MCF 10A (cell line): ENCODE results near the gene FGF1. TPM values are rescaled to one million over a fixed set of nuclear protein-coding genes. Genes with fewer than 3 reads are reported as not detected.
A peak's percentile ranks its signal among the peaks of the same experiment; 100 is the strongest.

Experiments used
- BruUV-seq: library from RNA; stranded (reverse); fragments of 400-500 nt; replicated peaks from 2 replicates; lab custom pipeline; 2021; lab: Mats Ljungman, UMichigan
- CTCF ChIA-PET: fragments of 300-600 bp; sonication (Branson Sonifier 250); formaldehyde crosslinking; extraction: SDS; loops from one replicate; lab custom pipeline; 2021; ENCODE audit warnings: antibody characterized with exemption, inconsistent platforms; lab: Yijun Ruan, JAX
- POLR2A ChIA-PET: fragments of 300-600, 350-650 bp; sonication (Branson Sonifier 250); formaldehyde crosslinking; extraction: SDS; loops from one replicate; lab custom pipeline; 2020; ENCODE audit warnings: antibody characterized with exemption, inconsistent platforms; lab: Yijun Ruan, JAX
- DNase-seq: peaks from one replicate; pipeline ENCODE4 v3.0.0-alpha.2; 2018; ENCODE audit not compliant: unreplicated experiment
- H3K27ac Mint-ChIP-seq: one replicate; pipeline ENCODE4 v1.8.0; 2022; ENCODE audit warnings: mild to moderate bottlenecking, low read depth, mixed read lengths; ENCODE audit not compliant: unreplicated experiment
- H3K27me3 Mint-ChIP-seq: one replicate; pipeline ENCODE4 v1.8.0; 2022; ENCODE audit warnings: mixed read lengths; ENCODE audit not compliant: insufficient read depth, unreplicated experiment
- H3K36me3 Mint-ChIP-seq: one replicate; pipeline ENCODE4 v1.8.0; 2022; ENCODE audit warnings: mild to moderate bottlenecking, moderate library complexity, mixed read lengths; ENCODE audit not compliant: insufficient read depth, unreplicated experiment
- H3K4me1 Mint-ChIP-seq: one replicate; pipeline ENCODE4 v1.8.0; 2022; ENCODE audit warnings: mixed read lengths; ENCODE audit not compliant: insufficient read depth, unreplicated experiment
- H3K4me3 Mint-ChIP-seq: one replicate; pipeline ENCODE4 v1.8.0; 2022; ENCODE audit warnings: mild to moderate bottlenecking, moderate library complexity, mixed read lengths; ENCODE audit not compliant: unreplicated experiment
- H3K9me3 Mint-ChIP-seq: one replicate; pipeline ENCODE4 v1.8.0; 2022; ENCODE audit warnings: mixed read lengths; ENCODE audit not compliant: unreplicated experiment
- intact Hi-C: fragments of 100-400 bp; cut with micrococcal nuclease; formaldehyde crosslinking; loops from 2 replicates; pipeline ENCODE4 v1.14.1; 2022
- total RNA-seq: library from RNA; stranded (reverse); gene quantifications from 2 replicates; pipeline ENCODE4 v1.2.3, GENCODE V29; 2022
- TF ChIP-seq, protein P1 (sequence below): fragments of 200-600 bp; IDR thresholded peaks from one replicate; pipeline ENCODE4 v1.8.0; 2022; ENCODE audit warnings: antibody characterized with exemption, mild to moderate bottlenecking; ENCODE audit not compliant: unreplicated experiment

The FGF1 gene
- total RNA-seq, 1 experiment from 2014 or later: 0.65 TPM

DNA sequence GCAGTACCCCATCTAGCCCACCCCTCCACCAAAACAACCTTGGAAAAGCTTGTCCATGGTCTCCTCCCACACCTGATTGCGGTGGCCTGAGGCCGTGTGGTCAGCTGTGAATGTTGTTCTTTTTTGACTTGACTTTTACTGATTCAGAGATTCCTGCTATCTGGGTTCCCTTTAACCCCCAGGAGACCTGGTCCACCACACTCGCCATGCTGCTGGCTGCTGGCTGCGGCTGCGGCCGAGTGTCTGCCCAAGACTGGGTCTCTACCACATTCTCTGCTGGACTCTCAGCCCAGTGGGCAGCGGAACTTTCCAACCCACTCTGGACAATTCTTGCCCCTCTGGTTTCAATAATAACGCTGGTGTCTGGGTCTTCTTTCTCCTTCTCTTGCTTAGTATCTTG, 28.4 kb downstream of the FGF1 start:
- BruUV-seq: no TSS peak
- Mint-ChIP-seq H3K27ac (no peak overlapping the region), H3K9me3 (no peaks in the 10 kb centered on the region), H3K4me3 (no peak overlapping the region), H3K36me3 (no peaks in the 10 kb centered on the region), H3K4me1 (no peaks in the 10 kb centered on the region), H3K27me3 (no peaks in the 10 kb centered on the region)
- CTCF ChIA-PET: interaction anchor here (0.8 to 52.5 kb wide), 9 partner anchors 8 to 178 kb away, joined by 4 to 1243 read pairs (median 45); partner anchors contain the start of gene FGF1
- no peak for DNase-seq
- TF ChIP-seq, protein P1, sequence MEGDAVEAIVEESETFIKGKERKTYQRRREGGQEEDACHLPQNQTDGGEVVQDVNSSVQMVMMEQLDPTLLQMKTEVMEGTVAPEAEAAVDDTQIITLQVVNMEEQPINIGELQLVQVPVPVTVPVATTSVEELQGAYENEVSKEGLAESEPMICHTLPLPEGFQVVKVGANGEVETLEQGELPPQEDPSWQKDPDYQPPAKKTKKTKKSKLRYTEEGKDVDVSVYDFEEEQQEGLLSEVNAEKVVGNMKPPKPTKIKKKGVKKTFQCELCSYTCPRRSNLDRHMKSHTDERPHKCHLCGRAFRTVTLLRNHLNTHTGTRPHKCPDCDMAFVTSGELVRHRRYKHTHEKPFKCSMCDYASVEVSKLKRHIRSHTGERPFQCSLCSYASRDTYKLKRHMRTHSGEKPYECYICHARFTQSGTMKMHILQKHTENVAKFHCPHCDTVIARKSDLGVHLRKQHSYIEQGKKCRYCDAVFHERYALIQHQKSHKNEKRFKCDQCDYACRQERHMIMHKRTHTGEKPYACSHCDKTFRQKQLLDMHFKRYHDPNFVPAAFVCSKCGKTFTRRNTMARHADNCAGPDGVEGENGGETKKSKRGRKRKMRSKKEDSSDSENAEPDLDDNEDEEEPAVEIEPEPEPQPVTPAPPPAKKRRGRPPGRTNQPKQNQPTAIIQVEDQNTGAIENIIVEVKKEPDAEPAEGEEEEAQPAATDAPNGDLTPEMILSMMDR: no peak
- POLR2A ChIA-PET: interaction anchor here (1.0 kb wide), 1 partner anchor 42 kb away, joined by 3 read pairs; no protein-coding TSS in a partner anchor
- intact Hi-C loops: loop anchor here (5.0 kb wide), 2 partner anchors 230 to 505 kb away; no protein-coding TSS in a partner anchor

DNA sequence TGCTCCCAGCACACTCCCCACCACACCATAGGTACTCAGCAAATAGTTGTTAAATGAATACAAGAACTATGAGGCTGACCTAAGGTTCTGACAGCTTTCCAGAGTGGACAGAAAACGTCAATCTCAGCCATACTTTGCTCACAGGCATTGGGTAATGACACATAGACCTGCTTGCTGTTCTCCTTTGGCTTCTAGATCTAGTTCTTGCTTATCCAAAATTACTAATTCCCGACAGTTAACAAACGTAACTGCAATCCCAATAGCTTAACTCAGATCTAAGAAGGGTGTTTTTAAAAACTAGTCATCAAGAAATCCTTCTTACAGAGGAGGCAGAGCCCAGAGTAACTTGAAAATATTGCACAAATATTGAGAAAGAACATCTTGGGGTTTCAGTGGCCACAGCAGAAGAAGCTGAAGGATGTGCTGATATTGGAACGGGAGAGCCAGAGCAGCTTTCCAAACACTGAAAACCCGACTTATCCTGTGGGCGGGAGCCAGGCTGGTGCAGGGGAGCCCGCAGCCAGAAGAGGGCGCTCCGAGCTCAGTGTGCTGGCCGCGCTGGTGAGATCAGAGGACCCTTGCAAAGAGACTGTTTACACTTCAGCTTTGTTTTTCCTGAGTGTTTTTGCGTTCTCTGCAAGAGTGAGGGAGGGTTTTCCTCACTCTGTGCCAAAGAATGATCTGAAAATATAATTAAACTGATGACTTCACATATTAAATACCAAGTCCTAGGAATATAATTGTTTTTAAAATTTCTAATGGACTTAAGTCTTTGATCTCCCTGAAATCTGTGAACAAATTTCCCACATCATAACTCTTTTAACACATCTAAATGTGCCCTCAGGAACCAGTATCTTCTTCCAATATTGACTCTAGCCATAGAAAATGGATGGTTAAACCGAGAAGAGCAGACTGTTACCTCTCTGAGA, 30.3 kb downstream of the FGF1 start:
- Mint-ChIP-seq H3K9me3 (no peaks in the 10 kb centered on the region), H3K4me3 (no peak overlapping the region), H3K27ac (no peak overlapping the region), H3K27me3 (no peaks in the 10 kb centered on the region), H3K4me1 (no peaks in the 10 kb centered on the region), H3K36me3 (no peaks in the 10 kb centered on the region)
- CTCF ChIA-PET: interaction anchor here (0.5 to 52.5 kb wide), 57 partner anchors 10 to 1743 kb away, joined by 3 to 1243 read pairs (median 4); partner anchors contain the start of gene FGF1
- TF ChIP-seq, protein P1: peak; percentile 99
- DNase-seq: peak; percentile 84
- no TSS peak for BruUV-seq
- POLR2A ChIA-PET: interaction anchor here (0.6 to 3.1 kb wide), 11 partner anchors 11 to 114 kb away, joined by 3 to 31 read pairs (median 4); partner anchors contain the start of gene FGF1
- intact Hi-C loops: loop anchor here (1.0 to 5.0 kb wide), 5 partner anchors 44 to 503 kb away; no protein-coding TSS in a partner anchor

DNA sequence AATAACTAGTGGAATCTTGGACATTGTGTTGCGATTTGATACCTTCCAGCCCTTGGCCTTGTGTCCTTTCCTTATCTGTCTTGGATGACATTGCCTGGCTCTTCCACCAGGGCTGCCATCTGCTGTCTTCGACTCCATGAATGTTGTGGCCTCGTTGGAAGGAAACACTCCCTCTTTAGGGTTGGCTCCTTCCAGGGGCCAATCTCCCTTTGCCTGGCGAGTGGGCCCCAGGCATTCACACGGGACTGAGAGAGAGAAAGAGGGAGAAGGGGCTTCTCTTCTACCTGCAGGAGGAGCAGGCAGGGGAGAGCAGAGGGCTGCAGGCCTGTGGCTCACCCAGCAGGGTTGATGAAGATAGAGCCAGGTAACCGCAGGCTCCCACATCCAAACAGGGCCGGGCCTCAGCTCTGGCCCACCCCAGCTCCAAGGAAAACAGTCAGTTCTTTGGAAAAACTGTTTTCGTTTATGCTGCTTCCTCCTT, 31.3 kb downstream of the FGF1 start:
- no peaks in the 10 kb centered on the region for H3K4me1 Mint-ChIP-seq

More for the DNA sequence above, 31.3 kb downstream of the FGF1 start:
- Mint-ChIP-seq H3K4me3 (no peak overlapping the region), H3K27ac (no peak overlapping the region), H3K9me3 (no peaks in the 10 kb centered on the region), H3K27me3 (no peaks in the 10 kb centered on the region), H3K36me3 (no peaks in the 10 kb centered on the region)
- intact Hi-C loops: loop anchor here (1.0 to 5.0 kb wide), 5 partner anchors 43 to 502 kb away; no protein-coding TSS in a partner anchor
- DNase-seq: no peak
- TF ChIP-seq, protein P1: peak; percentile 11
- no TSS peak for BruUV-seq
- ChIA-PET CTCF (interaction anchor here (0.5 to 52.5 kb wide), 33 partner anchors 9 to 552 kb away, joined by 3 to 1243 read pairs (median 9); partner anchors contain the start of gene FGF1), POLR2A (interaction anchor here (0.6 to 3.1 kb wide), 4 partner anchors 10 to 106 kb away, joined by 3 to 31 read pairs (median 21); partner anchors contain the start of gene FGF1)
